Smooth muscle cell of the brain vasculature (primary cell): Measurements from ENCODE around the gene COL21A1.
A peak's percentile ranks its signal among the peaks of the same experiment; 100 is the strongest.

Experiments
- DNase-seq: peaks from one replicate; pipeline ENCODE4 v3.0.0-alpha.2; 2012; ENCODE audit warnings: low read depth, low spot score

Gene COL21A1

DNA sequence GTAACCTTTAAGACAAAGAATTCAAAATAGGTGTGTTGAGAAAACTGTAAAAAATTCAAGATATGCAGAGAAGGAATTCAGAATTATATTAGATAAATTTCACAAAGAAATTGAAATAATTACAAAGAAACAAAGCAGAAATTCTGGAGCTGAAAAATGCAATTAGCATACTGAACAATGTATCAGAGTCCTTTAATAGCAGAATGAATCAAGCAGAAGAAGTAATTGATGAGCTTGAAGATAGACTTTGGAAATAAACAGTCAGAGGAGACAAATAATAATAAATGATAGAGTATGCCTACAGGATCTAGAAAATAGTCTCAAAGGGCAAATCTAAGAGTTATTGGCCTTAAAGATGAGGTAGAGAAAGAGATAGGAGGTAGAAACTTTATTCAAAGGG, 131.7 kb downstream of the COL21A1 start:
- DNase-seq: no peak

DNA sequence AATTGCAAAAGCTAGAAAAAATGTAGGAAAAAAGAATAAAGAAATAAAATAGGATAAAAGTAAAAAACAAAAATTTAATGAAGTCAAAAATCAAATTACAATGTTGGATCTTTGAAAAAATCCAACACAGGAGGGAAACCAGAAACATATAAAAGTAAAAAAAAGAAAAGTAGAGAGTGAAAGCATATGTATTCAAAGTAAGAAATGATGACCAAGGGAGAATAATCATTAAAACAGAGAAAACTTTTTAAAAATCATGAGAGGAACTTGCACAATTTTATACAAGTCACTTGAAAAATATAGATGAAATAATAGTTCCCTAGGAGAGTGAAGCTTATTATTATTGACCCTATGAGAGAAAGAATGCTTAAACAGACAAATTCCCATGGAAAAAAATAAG, 138.2 kb downstream of the COL21A1 start:
- DNase-seq: no peak

DNA sequence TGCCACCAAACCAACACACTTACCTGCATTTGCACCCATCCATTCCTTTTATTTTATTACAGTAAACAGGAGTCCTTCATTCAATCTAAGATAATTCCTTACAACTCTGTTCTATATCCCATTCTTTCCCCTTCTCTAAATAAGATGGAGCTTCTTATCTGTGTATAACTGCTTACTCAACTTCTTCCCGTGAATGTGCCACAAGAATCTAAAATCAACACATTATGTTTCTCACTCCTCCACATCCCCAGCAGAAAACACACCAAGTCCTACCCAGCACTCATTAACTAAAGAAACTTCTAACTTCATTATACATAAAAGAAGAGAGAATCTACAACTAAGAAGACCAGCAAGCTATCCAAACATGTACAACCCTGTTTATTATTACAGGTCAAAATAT, 141.1 kb downstream of the COL21A1 start:
- DNase-seq: no peak

DNA sequence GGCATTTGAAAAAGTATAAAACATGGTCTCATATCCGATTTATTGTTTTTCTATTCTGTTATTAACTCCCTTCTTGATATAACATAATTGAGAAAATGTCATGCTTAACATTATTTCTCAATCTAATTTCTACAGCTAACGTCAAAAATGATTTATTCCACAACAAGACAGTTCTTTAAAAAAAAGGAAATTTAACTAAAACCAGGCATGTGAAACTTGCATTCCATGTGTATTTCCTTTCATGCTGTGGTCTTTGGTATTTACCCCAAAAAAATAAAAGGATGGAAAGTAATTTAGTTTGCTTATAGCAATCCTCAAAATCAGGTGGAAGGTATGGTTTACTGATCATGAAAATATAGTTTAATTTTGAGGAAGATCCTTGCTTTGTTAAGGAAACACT, 142.8 kb downstream of the COL21A1 start:
- no peak for DNase-seq

DNA sequence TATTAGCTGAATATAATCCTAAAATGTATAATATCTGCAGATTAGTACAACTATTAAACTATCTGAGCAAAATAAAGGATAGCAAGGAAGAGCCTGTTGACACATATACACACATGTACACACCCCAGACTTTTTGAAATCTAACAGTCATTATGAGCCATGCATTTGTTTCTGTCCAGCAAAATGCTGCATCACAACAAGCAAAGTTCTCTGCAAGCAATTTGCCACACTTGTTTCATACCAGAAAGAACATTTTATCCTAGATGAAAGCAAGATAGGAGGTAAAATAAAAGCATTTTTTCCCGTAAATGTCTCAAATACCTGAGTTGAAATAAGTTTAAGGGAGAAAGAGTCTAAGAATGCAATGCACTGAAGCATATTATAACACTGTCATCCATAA, 145.2 kb downstream of the COL21A1 start:
- no peak for DNase-seq

DNA sequence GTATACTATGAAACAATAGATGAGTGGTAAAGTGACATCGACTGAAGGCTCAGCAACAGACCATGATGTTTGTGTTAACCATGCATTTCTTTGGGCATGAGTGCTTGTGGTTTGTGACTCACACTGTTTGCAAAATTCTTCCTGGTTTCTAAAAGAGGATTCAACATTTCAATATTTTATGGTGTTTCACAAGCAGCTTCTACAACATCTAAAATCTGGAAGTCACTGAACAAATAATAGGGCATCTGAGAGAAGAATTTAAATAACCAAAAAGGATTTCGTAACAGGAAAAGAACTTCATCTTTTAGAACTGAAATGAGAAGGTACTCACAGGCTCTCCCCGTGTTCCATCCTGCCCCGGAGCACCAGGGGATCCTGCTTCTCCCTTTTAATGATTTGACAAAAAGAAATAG, 146.2 kb downstream of the COL21A1 start:
- peak; percentile 65 for DNase-seq

DNA sequence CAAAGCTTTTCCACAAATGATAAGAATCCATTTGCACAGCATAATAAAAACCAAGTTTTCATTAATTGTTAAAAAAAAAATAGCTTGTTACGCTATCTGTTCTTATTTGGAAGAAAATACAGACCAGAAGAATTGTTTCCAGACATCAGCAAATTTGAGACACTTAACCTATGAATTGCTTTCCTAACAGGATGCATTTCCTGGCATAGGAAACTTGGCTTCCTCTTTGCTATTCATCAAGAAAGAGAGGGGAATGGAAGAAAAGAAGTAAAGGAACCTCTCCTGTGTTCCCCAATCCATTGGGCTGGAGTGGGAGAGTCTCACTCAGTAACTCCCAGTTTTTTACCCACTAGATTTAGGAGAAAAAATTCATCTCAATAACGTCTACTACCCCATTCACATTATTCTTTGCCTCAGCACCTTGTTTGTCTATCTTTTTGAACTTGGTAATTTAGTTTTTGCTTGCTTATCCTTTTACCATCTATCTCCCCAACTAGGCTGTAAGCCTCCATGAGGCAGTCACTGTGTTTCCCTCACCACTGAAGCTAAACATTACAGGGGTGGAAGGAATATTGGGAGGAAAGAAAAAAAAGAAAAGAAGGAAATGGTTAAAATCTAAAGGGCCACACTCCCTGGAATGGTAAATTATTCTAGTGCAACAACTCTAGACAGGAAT, 150.3 kb downstream of the COL21A1 start:
- no peak for DNase-seq

DNA sequence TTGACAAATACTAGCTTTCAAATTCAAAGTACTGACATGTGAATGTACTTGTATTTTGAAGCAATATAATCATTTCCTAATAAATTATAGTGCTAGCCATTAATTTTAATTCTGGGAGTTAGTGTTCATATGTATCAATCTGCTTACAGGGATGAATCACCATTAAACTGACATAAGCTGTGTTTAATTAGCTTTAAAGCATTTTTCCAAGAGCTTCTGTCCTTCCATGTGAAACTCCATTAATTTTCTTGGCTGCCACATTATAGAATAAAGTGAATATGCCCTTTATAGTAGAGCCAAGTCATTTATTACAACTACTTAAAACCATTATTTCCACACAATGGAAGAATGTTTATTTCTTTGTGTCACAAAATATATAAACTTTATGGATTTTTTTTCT, 150.8 kb downstream of the COL21A1 start:
- DNase-seq: no peak

DNA sequence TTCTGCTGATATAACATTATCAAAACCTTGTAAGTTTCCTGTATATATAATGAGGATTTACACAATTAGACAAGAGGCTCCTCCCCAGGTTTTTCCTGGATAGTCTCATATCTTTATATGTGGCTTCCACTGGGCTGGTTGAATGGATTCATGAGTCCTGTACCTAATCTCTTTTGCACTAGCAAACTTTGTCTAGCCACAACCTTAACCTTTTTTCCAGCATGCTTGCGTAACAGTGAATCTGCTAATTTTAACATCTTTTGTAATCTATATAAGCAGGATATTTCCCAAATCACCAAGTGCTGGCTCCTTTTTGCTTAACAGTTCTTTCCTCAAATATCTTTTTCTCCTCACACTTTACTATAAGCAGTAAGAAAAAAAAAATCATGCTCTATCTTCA, 153.6 kb downstream of the COL21A1 start:
- DNase-seq: no peak

DNA sequence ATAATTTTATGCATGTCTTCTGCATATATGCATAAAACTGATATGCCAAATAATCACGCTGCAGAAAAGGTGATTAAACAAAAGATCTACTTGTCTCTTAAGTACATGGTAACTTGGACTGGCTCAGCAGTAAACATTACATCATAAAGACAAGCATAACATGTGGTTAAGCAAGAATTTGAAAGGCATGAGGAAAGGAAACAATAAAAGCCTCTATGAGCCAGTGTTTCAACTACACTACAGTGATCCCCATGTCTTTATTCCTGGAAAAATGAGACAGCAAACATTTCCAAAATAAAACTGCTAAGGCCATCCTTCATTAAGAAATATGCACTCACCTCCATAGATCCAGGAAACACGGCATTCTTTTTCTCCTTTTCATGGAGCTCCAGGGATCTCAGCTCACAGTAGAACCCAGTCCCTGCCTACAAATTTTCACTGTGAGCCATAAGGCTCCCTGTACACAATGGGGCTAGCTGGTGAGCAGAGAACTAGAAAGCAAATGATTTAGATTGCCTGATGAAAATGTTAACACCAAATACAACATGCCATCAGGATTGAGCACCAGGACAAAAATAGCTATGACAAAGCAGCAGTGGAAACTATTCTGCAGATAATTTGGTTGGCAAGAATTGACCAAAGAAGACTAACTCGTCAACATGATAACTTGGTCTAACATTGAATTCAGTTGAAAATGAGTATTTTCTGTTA, 156.1 kb downstream of the COL21A1 start:
- DNase-seq: no peak

DNA sequence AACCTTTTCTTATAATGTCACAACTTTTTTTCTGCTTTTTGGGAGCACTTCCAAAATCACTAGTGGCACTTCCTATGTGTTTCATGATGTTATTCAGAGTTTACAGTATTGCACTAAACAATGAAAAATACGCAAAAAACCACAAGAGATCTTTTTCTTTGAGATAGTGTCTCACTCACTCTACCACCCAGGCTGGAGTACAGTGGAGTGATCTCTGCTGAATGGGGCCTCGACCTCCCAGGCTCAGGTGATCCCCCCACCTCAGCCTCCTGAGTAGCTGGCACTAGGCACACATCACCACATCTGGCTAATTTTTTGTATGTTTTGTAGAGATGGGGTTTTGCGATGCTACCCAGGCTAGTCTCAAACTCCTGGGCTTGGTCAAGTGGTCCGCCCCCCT, 158.7 kb downstream of the COL21A1 start:
- no peak for DNase-seq

DNA sequence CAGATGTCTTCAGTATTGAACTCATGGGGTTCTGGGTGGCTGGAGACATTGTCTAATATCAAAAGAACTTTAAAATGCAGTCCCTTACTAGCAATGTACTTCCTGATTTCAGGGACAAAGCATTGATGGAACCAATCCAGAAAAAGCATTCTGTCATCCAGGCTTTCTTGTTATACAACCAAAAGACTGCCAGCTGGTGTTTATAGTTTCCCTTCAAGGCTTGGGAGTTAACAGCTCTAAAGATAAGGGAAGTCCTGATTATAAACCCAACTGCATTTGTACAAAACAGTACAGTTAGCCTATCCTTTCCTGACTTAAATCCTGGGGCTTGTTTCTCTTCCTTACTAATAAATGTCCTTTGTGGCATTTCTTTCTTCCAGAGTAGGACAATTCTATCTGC, 160.0 kb downstream of the COL21A1 start:
- DNase-seq: no peak

DNA sequence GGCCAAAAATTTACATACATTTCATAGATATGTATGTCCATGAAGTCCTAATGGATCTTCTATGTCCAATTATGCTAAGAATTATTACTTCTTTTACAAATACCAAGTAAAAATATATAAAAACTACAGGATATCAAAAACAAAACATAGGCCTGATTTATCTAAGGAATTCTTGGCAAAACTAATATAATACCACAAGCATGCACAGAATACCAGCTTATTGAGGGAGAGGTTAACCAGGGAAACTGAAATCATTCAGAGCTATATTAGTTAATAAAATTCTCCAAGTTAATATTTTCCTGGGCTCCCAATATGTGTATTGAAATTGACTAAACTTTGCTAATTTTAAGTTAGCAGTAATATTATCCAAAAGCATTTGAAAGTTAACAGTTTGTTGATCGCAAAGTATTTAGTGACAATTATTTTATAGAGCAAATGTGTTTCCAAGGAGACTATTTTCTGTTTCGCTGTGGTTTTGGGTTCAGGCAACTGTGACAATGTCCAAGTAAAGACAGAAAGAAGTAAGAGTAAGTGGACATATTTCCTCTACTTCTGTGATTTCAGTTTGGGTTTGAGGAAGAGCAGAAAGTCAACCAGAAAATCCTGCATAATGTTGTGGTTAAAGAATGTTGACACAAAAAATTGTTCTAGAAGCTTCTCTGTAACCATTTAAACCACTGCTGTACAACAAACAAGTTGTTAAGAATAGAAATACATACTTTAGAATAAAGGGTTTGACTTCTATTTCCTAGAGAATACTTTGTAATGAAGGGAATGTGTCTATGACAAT, 167.4 kb downstream of the COL21A1 start:
- no peak for DNase-seq

DNA sequence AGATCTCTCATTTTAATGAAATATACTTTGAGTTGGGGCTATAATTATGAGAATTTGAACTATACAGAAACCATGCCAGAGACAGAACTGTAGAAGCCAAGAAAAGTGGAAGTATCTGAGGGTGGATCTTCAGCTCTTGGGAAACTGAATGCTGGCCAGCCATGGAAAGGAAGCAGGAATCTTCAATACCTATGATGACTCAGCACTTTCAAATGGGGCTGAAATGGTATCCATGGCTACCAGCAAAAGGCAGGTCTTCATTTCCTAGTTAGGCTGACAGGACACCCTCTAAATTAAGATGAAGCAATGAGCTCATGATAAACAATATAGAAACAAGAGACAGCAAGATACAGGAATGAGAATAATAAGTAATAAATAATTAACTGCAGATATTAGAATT, 171.3 kb downstream of the COL21A1 start:
- no peak for DNase-seq

DNA sequence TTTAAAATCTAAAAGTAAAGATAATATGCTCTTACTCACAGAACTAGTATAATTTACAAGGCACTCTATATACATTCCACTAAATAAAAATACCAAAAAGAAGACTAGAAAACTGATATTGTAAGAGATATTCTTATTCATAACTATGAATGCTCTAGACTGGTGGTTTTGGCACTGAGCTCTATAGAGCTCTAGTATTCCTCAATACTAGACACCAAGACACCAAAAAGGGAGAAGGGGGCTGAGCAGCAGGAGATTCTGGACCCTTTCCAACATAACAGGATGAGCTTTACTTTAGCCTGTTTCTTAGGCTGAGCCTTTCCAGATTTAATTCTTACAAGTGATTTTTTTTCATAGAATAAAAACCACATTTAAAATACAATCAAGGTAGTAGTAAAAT, 173.6 kb downstream of the COL21A1 start:
- DNase-seq: no peak

DNA sequence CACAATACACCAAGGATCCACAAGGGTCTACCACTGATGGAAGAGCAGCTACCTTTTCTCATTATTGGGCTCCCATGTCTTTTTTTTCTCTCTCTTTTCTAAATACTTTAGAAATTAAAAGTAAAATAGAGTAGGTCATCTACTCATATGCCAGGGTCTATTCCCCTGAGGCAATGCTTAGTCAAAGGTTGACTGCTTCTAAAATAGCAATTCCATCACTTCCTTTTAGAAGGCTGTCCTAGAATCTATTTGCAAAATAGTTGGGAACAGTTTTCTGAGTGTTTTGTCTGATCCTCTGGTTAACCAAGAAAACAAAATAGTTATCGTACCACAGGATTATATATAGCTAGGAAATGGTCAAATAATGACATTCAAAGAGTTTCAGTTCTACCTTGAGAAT, 174.1 kb downstream of the COL21A1 start:
- no peak for DNase-seq

DNA sequence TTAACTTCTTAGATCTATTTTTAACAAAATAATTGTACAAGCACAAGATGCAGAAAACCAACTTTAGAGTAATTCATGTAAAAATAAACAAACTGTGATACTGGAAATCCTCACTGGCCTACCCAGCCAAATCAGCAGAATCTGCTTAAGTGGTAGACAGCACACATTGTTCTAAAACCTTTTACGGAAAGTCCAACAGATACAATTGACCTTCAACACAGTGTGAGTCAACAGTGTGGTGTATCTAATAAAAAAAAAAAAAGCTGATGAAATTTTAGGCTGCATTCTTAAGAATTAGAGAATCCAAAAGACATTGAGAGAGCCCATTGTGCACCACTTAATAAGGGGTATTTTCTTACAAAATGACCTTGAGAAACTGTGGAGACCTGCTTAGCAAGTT, 174.5 kb downstream of the COL21A1 start:
- no peak for DNase-seq

DNA sequence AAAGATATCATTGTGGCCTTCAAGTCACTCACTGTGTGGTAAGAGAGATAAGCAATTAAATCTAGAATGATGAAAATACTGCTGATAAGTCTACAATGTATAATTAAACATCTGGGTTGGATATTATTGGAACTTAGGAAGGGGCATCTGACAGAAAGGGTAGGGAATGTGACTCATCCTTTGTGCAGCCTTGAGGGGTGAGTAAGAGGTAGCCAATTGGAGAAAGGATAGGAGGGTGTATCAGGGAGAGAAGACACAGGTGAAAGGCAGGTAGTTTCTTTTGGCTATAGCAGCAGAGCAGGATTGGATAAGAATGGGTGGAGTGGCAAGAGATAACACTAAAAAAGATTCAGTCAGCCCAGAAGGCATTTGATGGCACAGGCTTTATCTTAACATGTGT, 182.0 kb downstream of the COL21A1 start:
- DNase-seq: no peak

DNA sequence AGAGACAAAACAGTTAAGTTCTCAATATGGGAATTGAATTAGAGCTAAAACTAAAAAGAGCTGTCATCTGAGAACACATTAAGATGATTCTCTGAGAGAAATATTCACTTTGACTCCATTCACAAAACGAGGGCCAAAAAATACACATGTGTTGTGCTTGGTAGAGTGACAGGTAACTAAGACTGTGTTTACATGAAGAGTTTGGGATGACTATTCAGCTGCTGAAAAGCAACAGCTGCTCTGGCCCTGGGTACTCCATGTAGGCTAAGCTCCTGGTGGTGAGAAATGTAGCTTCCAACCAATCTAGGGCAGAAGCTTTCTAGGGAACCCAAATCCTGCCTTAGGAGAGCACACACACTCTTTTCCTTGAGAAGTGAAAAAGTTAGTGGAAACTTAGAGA, 184.5 kb downstream of the COL21A1 start:
- no peak for DNase-seq

DNA sequence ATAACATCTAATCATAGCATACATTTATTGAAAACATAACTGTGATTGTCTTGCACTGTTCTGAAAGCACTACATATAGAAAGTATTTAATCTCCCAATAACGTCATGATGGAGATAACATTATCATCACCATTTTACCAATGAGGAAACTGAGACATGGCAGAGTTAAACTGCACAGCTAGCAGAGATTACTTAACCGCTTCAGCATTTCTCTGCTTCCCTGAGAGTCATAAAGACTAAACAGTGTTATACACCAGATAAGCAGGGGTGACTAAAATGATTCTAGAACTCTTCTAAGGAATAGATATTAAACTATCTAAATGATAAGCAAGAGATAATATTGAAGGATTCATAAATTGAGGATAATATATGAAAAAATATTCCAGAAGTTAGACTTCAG, 188.7 kb downstream of the COL21A1 start:
- no peak for DNase-seq

DNA sequence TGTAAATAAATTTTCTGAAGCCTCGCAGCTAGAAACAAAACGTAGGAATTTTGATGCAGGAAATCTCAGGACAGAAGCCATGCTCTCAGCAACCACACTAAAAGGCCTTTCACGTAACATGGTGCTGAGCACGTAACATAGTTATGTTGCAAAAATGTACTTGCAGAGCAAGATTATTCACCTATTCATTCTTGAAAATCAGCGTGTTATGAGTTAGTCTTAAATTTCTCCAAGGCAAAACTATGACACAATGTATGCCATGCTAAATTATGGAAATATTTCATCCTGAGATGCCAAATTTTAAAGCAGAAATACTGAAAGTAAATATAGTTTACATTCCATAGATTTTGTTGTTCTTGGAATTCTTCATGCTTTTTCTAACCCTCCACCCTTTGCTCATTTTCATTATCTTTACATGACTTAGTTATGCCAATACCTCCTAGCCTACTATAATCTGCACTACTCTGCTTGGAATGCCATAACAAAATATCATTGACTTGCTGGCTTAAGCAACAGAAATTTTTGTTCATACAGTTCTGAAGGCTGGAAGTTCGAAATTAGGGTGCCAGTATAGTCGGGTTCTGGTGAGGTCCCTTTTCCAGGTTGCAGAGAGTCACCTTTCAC, 192.2 kb downstream of the COL21A1 start:
- DNase-seq: no peak

DNA sequence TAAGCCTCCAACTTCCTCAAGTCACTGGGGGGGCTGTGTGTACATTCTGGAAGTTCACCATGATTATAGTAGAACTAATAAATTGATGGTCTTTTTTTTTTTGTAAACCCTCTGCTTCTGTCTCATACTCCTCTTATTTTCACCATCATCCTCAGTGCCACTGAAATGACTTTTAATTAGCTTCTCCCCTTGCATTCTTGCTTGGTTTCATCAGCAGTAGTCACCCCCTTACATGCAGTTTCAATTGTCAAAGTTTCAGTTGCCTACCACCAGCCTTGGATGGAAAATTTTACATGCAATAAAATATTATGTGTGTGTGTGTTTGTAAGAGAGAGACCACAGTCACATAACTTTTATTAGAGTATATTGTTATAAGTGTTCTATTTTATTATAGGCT, 196.2 kb downstream of the COL21A1 start:
- no peak for DNase-seq
